ENCODE measurements around the gene PRRT2.
"Not testable (repeated sequence)": the region's sequence is repeated elsewhere in the genome, so short reads cannot be mapped to it uniquely, and the experiment has no call there.

The PRRT2 gene

GRCh38 chr16:29811896-29812665 lies at the start of gene PRRT2:
Gene PRRT2, plus strand, starts transcription at chr16:29812193. Its CDS starts 862 bp downstream, at chr16:29813055.
- peak; percentile 96 for DNase-seq

GRCh38 chr16:29763326-29763725 lies 48.7 kb upstream of the PRRT2 start:
- DNase-seq = no peak

GRCh38 chr16:29765167-29766032 lies 46.6 kb upstream of the PRRT2 start:
- no peak for DNase-seq

GRCh38 chr16:29766571-29766970 lies 45.4 kb upstream of the PRRT2 start:
- no peak for DNase-seq

GRCh38 chr16:29767062-29767461 lies 44.9 kb upstream of the PRRT2 start:
- DNase-seq = no peak

- no peak for DNase-seq
These were observed 42.5 kb upstream of the PRRT2 start for GRCh38 chr16:29769507-29769906.

DNA sequence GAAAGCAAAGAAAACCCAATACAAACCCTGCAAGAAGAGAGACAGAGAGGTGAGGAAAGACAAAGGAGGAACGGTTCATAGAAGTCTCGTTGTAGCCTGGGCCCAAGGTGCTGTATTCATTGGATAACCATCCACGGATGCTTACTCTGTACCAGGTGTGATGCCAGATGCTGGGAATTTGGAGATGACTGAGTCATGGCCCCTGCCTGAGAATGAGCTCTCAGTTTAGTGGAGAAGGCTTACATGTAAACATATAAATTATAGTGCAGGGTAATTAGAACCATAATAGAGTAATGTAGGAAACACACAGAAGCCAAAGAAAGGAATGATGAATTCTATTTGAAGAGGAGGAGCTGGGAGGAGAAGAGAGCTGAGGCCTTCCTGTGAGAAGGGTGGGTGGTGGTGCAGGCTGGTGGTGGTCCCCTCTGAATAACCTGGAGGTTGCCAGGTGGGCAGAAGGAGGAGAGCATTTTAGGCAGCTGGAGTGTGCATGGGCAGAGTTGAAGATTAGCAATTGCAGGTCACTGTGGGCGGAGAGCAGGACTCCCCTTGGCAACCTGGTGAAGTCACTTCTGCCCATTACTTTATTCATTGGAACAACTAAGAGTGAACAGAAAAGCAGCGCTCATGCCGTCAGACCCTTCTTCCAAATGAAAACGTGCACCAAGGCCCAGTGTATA lies 41.6 kb upstream of the PRRT2 start:
- no peak for DNase-seq

GRCh38 chr16:29772330-29772729 lies 39.7 kb upstream of the PRRT2 start:
- DNase-seq = not testable (repeated sequence)

- DNase-seq = no peak
These were observed 37.3 kb upstream of the PRRT2 start for GRCh38 chr16:29774730-29775129.

GRCh38 chr16:29775742-29776408 lies 36.1 kb upstream of the PRRT2 start:
- no peak for DNase-seq

GRCh38 chr16:29777576-29778350 lies 34.2 kb upstream of the PRRT2 start, which contains the start of gene ZG16:
Gene ZG16, plus strand, starts transcription at chr16:29778256. Its CDS starts 1,011 bp downstream, at chr16:29779267.
- no peak for DNase-seq

DNA sequence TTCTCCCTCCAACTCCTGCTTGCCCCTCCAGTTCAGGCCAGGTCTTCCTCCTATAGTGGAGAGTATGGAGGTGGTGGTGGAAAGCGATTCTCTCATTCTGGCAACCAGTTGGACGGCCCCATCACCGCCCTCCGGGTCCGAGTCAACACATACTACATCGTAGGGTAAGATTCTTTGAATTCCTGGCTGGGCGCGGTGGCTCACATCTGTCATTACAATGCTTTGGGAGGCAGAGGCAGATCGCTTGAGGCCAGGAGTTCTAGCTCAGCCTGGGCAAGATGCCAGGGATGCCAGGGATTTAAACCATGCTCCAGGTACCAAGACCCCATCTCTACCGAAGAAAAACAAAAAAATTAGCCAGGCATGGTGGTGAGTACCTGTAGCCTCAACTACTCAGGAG lies 32.5 kb upstream of the PRRT2 start:
- DNase-seq = no peak

- DNase-seq = not testable (repeated sequence)
These were observed 28.7 kb upstream of the PRRT2 start for GRCh38 chr16:29783094-29783953.

DNA sequence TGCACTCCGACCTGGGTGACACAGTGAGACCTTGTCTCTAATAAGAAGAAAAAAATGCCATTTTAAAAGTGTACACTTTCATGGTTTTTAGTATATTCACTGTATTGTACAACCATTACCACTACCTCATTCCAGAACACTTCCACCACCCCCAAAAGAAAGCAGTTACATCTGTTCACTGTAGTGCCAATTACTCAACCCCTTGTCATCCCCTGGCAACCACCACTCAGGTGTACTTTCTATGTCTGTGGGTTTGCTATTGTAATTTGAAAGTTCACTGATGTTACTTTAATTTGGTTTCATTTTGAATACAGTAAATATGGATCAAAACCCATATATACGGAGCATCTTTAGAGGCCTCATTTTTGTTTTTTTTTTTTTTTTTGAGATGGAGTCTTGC lies 27.8 kb upstream of the PRRT2 start:
- no peak for DNase-seq

DNA sequence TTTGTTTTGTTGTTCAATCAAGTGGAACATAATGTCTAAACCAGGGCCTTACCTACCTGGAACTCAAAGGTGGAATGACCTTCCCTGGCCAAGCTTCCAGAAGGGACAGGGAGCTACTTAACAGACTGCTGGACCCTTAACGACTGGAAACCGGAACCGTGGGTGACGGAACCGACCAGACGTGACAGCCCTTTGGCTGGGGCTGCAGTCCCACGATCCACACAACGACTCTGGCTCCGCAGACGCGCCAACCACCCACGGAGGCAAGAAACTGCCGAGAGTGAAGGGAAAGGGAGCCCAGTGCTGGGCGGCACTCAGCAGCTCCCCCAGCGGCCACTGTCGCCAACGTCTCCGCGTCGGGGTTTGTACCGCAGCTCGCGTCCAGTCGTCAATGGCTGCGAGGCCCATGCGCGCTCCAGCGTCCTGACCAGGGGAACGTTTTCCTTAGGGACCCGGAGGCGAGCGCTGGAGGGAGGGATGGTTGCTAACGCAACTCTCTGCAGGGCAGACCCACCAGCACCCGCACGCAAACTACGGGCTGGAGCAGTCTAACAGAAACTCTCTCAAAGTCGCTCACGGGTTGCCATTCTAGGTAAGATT lies 27.0 kb upstream of the PRRT2 start:
- DNase-seq = peak; percentile 85

DNA sequence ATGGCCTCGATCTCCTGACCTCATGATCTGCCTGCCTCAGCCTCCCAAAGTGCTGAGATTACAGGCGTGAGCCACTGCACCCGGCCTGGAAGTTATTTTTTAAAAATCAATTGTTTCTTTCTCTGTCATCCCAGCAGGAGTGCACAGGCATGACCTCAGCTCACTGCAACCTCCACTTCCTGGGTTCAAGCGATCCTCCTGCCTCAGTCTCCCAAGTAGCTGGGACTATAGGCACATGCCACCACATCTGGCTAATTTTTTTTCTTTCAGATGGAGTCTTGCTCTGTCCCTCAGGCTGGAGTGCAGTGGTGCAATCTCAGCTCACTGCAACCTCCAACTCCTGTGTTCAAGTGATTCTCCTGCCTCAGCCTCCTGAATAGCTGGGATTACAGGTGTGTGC lies 24.8 kb upstream of the PRRT2 start:
- not testable (repeated sequence) for DNase-seq

DNA sequence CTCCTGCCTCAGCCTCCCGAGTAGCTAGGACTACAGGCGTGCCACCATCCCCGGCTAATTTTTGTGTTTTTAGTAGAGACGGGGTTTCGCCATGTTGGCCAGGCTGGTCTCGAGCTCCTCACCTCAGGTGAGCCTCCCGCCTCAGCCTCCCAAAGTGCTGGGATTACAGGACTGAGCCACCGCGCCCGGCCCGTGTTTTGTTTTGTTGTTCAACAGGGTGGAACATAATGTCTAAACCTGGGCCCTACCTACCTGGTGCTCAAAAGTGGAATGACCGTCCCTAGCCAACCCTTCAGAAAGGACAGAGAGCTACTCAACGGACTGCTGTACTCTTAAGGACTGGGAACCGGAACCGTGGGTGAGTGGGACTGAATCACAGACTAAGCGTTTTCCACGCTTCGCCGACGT lies 22.2 kb upstream of the PRRT2 start:
- DNase-seq = no peak

DNA sequence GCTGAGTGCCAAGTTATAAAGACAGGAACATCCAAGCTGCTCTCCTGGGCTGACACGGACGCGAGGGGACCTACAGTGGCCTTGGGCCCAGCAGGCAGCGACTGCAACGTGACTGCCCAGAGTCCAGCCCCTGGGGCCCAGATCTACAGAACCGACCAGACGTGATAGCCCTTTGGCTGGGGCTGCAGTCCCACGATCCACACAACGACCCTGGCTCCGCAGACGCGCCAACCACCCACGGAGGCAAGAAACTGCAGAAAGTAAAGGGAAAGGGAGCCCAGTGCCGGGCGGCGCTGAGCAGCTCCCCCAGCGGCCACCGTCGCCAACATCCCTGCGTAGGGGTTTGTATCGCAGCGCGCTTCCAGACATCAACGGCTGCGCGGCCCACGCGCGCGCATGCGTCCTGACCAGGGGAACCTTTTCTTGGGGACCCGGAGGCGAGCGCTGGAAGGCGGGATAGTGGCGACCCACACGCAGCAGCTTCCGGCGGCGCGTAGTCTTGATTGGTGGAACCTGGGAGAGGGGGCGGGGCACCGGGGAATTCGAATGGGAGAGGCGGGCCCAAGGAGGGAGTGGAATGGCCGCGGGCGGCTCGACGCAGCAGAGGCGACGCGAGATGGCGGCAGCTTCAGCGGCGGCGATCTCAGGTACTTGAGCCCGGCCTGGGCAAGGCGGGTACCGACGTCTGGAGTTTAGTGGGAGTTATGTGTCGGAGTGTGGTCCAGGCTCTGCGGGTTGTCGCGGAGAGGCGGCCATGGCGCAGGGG lies 21.6 kb upstream of the PRRT2 start, which contains the start of gene KIF22:
Gene KIF22, plus strand, starts transcription at position 569 of the 766 bp plus-strand sequence. Its CDS starts 9 bp downstream, at position 578.
- DNase-seq = peak; percentile 100

All from eye (tissue), 1 donor.